GM12801 (cell line): ENCODE results near the gene CDON.

Experiments used
- CTCF ChIP-seq: IDR thresholded peaks from one replicate; pipeline ENCODE4 v1.5.1; 2011; ENCODE audit warnings: control low read depth; ENCODE audit not compliant: insufficient read length; ENCODE audit errors: extremely low read depth

Gene CDON

GRCh38 chr11:125930076-125930450 is 132.6 kb downstream of the CDON start:
- TF ChIP-seq CTCF, result no peak

GRCh38 chr11:125929445-125930075 is 133.1 kb downstream of the CDON start:
- TF ChIP-seq CTCF, result no peak

- TF ChIP-seq CTCF, result no peak
These were observed 136.0 kb downstream of the CDON start for GRCh38 chr11:125926682-125927081.

- TF ChIP-seq CTCF, result no peak
These were observed 136.9 kb downstream of the CDON start for GRCh38 chr11:125925804-125926203.

GRCh38 chr11:125925247-125925740 is 137.4 kb downstream of the CDON start:
- TF ChIP-seq CTCF, result no peak

- no peak for TF ChIP-seq CTCF
These were observed 138.2 kb downstream of the CDON start for GRCh38 chr11:125924384-125925007.

- no peak for TF ChIP-seq CTCF
These were observed 139.0 kb downstream of the CDON start for GRCh38 chr11:125923633-125924032.
